ENCODE measurements around the gene ZKSCAN3. TPM values are rescaled to one million over a fixed set of nuclear protein-coding genes. Genes with fewer than 3 reads are reported as not detected.

The ZKSCAN3 gene
- total RNA-seq, 1 experiment from 2014 or later: 11.2 TPM

DNA sequence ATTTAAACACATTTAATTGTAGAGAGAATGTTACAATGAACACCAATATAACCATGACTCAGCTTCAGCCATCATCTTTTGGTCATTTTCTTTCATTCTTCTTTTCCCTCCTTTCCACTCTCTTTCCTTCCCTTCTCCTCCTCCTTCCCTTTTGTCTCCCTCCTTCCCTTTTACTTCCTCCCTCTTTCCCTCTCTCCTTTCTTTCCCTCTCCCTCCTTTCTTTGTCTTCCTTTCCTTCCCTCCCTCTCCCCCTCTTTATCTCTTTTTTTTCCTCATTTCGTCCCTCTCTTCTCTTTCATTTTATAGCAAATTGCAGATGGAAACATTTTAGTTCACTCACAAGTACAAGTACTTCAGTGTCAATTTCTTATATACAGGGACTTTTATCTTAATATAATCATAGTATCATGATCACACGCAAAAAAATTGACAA, 1.8 kb downstream of the ZKSCAN3 start (continued):
- TF ChIP-seq EZH2 (IDR thresholded peaks at IDR 0.05) (no peak), CBX3 (IDR thresholded peaks at IDR 0.05; ENCODE audit: low read depth) (no peak), TCF7L2 (IDR thresholded peaks at IDR 0.05; ENCODE audit: borderline replicate concordance, extremely low read depth, insufficient read depth, insufficient read length) (no peak), JUND (IDR thresholded peaks at IDR 0.05) (no peak), SRF (IDR thresholded peaks at IDR 0.05; ENCODE audit: low read depth) (no peak), RAD21 (IDR thresholded peaks at IDR 0.05; ENCODE audit: low read depth) (no peak)

DNA sequence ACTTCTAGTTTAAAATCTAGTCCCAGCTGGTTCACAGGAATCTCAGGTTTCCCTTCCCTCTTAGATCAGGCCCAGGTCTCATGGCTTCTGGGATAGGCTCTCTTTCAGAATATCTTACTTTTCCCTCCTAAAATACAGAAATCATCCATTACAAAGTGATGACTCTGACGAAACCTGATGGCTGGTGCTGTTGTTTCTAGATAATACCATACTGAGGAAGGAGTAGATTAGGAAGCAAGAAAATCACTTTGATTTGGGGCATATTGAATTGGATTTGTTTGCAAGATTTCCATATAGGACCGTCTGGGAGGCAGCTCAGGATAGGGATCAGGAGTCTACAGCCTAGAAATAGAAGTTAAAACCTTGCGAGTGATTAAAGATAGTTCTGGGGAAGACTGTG, 3.6 kb downstream of the ZKSCAN3 start:
- peaks cover 69% of the 10 kb centered on the region for H3K79me2 ChIP-seq (ENCODE audit: insufficient read depth, low read length)
- ChIA-PET CTCF (no interaction called here), POLR2A (interaction anchor here (0.7 to 2.9 kb wide), 3 partner anchors 18 to 562 kb away, joined by 3 to 9 read pairs (median 8); partner anchors contain the start of gene ZSCAN31), RAD21 (ENCODE audit: low non-redundant PET in 1 of 2, low total read pairs in 2 of 2, uncharacterized antibody in 2 of 2, unreplicated experiment in 2 of 2) (no interaction called here)
- TF ChIP-seq, protein P1, sequence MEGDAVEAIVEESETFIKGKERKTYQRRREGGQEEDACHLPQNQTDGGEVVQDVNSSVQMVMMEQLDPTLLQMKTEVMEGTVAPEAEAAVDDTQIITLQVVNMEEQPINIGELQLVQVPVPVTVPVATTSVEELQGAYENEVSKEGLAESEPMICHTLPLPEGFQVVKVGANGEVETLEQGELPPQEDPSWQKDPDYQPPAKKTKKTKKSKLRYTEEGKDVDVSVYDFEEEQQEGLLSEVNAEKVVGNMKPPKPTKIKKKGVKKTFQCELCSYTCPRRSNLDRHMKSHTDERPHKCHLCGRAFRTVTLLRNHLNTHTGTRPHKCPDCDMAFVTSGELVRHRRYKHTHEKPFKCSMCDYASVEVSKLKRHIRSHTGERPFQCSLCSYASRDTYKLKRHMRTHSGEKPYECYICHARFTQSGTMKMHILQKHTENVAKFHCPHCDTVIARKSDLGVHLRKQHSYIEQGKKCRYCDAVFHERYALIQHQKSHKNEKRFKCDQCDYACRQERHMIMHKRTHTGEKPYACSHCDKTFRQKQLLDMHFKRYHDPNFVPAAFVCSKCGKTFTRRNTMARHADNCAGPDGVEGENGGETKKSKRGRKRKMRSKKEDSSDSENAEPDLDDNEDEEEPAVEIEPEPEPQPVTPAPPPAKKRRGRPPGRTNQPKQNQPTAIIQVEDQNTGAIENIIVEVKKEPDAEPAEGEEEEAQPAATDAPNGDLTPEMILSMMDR (IDR thresholded peaks at IDR 0.05 in 2 of 3, conservative IDR thresholded peaks at IDR 0.05 in 1 of 3; ENCODE audit: borderline replicate concordance in 1 of 3, insufficient read depth in 1 of 3, low read depth in 2 of 3, low read length in 2 of 3): no peak
- TF ChIP-seq EZH2phosphoT487 (IDR thresholded peaks at IDR 0.05; ENCODE audit: borderline replicate concordance) (no peak), CBX3 (IDR thresholded peaks at IDR 0.05; ENCODE audit: low read depth) (no peak), EZH2 (IDR thresholded peaks at IDR 0.05) (no peak), SP1 (IDR thresholded peaks at IDR 0.05; ENCODE audit: low read depth) (no peak), RAD21 (IDR thresholded peaks at IDR 0.05; ENCODE audit: low read depth) (no peak), POLR2A (IDR thresholded peaks at IDR 0.05; ENCODE audit: borderline replicate concordance, extremely low read depth, insufficient read depth, insufficient read length) (no peak)
- TF ChIP-seq, protein P2, sequence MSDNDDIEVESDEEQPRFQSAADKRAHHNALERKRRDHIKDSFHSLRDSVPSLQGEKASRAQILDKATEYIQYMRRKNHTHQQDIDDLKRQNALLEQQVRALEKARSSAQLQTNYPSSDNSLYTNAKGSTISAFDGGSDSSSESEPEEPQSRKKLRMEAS (IDR thresholded peaks at IDR 0.05): no peak
- TF ChIP-seq, protein P3, sequence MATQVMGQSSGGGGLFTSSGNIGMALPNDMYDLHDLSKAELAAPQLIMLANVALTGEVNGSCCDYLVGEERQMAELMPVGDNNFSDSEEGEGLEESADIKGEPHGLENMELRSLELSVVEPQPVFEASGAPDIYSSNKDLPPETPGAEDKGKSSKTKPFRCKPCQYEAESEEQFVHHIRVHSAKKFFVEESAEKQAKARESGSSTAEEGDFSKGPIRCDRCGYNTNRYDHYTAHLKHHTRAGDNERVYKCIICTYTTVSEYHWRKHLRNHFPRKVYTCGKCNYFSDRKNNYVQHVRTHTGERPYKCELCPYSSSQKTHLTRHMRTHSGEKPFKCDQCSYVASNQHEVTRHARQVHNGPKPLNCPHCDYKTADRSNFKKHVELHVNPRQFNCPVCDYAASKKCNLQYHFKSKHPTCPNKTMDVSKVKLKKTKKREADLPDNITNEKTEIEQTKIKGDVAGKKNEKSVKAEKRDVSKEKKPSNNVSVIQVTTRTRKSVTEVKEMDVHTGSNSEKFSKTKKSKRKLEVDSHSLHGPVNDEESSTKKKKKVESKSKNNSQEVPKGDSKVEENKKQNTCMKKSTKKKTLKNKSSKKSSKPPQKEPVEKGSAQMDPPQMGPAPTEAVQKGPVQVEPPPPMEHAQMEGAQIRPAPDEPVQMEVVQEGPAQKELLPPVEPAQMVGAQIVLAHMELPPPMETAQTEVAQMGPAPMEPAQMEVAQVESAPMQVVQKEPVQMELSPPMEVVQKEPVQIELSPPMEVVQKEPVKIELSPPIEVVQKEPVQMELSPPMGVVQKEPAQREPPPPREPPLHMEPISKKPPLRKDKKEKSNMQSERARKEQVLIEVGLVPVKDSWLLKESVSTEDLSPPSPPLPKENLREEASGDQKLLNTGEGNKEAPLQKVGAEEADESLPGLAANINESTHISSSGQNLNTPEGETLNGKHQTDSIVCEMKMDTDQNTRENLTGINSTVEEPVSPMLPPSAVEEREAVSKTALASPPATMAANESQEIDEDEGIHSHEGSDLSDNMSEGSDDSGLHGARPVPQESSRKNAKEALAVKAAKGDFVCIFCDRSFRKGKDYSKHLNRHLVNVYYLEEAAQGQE (IDR thresholded peaks at IDR 0.05; ENCODE audit: low read depth): no peak
- intact Hi-C loops (cut with micrococcal nuclease): loop anchor here (5.0 to 10.0 kb wide), 3 partner anchors 126 to 449 kb away; partner anchors contain the start of gene ZSCAN9
- 0 out of 4 replicates have a peak, but pooled peaks cover 0 to 4% of the 10 kb centered on the region in 2 experiments for H3K36me3 ChIP-seq (ENCODE audit: control insufficient read depth in 1 of 2, insufficient read depth in 2 of 2, low read length in 2 of 2)
- no peaks in the 10 kb centered on the region for H3K9me3 ChIP-seq (ENCODE audit: control insufficient read depth in 1 of 2, insufficient read depth in 1 of 2, low read depth in 1 of 2, low read length in 2 of 2)
- ATAC-seq: no peak
- no peaks in the 10 kb centered on the region for H3K27me3 ChIP-seq (ENCODE audit: insufficient read depth, low read length)
- H3K9ac ChIP-seq (ENCODE audit: low read length): peak overlapping the region; percentile 70
- H3K4me1 ChIP-seq (ENCODE audit: control insufficient read depth in 1 of 2, insufficient read depth in 2 of 2, low read length in 2 of 2): peaks cover 39 to 64% of the 10 kb centered on the region in 2 experiments
- H3K4me3 ChIP-seq (replicated peaks in 1 of 2; ENCODE audit: low read depth in 1 of 2, low read length in 2 of 2): peak overlapping the region; percentile 42 to 51
- peak overlapping the region; percentile 94 for H3K4me2 ChIP-seq (ENCODE audit: low read length)
- no peak for DNase-seq (ENCODE audit: low read depth, low spot score)
- H2AFZ ChIP-seq (ENCODE audit: low read depth, low read length, poor library complexity, severe bottlenecking): no peak overlapping the region
- peak overlapping the region; percentile 85 for H3K27ac ChIP-seq (ENCODE audit: low read depth, low read length)
- no TSS peak for BruUV-seq (replicated peaks)
- H3K9me2 ChIP-seq (ENCODE audit: insufficient read depth): no peaks in the 10 kb centered on the region
- no peaks in the 10 kb centered on the region for H4K20me1 ChIP-seq (ENCODE audit: insufficient read depth)

Data from HCT116 (cell line).